GM21825 (cell line): ENCODE measurements around the gene VAV2.

Experiments used
- ATAC-seq: cut with Tn5 transposase; IDR thresholded peaks from one replicate; pipeline ENCODE4 v1.9.1; 2021; ENCODE audit warnings: mild to moderate bottlenecking, moderate library complexity; ENCODE audit not compliant: unreplicated experiment

Gene VAV2

DNA sequence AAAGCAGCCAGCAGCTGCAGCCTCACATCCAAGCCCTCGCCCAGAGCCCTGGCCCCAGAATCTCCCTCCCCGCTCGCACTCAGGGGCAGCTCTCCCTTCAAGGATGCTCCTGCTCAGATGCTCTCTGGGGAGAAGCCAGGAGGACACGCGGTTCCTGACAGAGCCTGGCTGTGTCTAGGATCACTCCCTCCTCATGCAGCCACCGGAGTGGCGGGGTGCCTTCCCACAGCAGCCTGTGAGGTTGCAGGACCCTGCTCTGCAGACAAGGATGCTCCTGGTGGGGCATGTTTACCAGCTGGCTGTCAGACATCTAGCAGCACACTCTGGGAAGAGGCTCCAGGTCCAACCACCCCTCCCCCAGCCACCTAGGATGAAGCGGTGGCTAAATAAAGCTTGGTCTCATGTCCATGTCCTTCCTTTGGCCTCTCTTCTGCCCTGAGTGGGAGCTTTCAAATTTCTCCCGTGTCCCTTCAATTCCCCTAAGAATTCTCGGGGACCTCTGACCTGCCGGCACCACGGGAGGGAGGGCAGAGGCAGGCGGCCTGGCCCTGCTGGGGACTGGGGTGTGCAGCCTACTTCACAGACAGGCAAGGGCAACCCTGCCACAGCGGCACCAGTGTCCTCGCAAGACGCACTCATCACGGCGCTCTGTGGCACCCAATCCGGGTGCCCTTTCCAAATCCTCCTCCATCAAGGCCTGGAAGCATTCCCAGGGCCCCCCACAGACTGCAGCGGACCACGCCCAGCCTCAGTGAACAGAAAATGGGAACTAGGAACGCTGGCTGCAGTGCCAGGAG is 165.6 kb downstream of the VAV2 start:
- ATAC-seq = no peak

DNA sequence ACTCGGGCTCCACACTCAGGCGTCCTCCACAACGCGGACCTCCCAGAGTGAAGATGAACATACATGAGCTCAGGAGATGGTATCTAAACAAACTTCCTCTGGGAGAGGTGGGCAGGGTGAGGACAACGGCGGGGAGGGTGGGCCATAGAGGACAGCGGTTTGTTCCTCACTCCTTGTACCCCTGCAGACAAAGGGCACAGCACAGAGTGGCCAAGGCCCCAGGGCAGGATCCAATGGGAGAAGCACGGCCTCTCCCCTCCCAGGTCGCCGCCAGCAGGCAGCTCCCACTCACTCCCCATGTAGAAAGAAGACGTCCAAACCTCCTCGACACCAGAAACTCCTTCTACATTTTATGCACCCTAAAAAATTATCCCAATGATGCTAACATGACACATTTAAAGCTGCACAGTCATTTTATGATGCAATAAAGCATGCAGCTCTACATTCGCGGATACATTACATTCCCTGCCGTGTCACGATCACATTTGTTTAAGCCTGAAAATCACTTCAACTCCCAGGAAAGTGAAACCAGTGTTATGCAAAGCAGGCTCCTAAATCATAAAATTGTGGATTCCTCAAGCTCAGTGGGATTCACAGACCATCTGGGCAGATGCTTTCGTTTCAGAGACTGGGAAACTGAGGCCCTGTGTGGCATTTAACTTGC is 166.4 kb downstream of the VAV2 start:
- ATAC-seq = no peak

DNA sequence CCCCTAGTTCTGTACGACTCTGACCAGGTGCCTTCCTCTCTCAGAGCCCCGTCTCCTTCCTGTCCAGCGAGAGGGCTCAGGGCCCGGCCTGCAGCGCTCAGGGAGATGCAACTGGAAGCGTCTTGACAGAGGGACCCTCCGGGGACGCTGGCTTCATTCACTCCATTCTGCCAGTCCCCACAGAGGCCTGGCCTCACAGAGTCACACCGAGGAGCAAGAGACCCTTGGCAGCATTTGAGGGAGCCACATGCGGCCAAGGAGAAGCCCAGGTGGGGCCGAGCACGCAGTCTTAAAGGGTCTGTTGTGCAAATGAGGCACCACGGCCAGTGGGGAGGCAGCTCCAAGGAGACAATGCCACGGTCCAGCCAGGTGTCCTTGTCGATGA is 167.3 kb downstream of the VAV2 start:
- no peak for ATAC-seq

DNA sequence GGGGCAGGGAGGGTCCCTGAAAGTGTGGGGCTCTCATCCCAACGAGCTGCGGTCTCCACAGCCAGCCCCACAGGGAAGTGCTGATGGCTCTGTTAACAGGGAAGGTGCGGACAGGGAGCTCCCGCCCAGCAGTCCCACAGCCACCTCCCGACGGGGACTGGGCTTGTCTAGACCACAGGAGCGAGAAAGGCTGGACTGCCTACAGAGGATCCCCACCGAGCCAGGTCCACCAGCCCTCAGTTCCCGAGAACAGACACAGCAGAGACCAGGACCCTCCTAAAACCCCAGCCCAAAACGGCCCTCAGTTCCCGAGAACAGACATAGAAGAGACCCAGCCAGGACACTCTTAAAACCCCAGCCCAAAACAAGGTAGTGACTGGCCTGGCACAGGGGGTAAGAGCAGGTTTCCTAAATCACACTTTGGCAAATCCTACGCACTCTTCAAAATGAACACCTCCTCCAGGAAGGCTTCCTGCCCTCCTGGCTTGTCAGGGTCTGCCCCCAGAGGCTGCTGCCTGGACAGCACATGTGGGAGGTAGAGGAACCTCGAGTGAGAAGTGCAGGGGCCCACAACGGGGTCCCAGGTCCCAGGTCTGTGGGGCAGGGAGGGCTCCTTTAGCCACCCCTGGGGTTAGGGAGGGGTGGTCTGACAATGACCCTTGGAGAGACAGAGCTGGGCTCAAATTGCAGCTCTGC is 167.9 kb downstream of the VAV2 start:
- ATAC-seq = no peak

DNA sequence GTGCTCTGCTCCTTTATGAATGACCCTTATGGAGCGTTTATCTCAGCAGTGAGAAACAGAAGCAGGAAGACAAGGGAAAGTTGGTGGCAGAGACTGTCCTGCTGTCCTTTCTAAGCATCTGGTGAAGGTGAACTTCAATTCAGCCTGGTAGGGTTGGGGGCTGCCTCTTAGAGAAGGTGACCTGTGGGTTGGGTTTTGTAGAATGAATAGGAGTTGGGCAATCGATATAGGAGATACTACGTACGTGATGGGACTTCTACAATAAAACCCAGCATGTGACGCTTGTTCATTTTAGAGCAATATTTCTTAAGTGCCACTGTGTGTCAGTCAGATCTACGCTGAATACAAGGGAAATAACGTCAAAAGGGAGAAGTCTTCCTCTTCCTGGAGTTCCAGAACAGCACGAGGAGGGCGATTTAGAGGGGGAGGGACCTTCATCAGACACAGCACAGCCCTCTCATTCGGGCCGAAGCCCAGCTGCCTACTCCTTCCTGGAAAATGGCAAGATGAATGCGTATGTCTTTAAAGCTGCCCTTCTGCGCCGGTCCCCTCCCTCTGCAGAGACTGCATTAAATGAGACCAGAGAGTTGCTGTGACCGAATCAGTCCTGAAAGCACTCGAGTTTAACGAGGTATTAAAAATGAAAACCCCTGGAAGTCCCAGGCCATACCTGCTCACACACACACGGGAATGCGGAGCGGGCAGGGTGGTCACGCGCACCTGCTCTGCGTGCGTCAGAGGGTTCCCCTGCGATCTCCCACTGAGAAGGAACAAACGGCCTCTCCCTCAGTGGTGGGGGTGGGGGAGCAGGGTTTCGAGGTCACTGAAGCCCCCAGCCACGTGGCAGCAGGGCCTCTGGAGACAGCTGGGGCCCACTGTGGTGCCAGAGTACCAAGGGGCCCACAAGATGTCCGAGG is 168.7 kb downstream of the VAV2 start:
- ATAC-seq = no peak

DNA sequence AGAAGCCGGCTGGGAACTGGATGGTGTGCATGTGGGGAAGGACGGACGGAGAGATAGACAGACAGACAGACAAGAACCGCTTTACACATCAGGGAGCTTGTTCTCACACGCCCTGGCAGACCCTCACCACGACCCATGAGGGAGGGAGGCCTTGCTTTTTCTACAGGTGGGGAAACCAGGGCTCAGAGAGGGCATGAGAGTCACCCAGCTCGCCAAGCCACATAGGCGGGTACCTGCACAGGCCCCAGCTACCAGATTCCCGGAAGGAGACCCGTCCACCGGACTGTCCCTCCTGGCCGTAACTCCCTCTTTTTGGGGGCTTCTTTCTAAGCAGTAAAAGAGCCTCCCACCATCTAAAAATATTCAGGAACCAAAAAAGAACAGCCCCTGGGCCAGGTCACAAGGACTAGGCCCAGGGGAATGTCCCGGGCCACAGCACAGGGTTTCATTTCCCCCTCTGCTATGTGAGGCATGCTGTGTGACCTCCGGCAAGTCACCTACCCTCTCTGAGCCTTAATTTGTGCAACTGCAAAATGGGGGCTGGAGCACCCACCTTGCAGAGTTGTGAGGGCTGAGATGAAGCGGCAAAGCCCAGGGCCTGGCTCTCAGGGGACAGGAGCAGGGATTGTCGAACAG is 169.6 kb downstream of the VAV2 start:
- ATAC-seq = no peak

DNA sequence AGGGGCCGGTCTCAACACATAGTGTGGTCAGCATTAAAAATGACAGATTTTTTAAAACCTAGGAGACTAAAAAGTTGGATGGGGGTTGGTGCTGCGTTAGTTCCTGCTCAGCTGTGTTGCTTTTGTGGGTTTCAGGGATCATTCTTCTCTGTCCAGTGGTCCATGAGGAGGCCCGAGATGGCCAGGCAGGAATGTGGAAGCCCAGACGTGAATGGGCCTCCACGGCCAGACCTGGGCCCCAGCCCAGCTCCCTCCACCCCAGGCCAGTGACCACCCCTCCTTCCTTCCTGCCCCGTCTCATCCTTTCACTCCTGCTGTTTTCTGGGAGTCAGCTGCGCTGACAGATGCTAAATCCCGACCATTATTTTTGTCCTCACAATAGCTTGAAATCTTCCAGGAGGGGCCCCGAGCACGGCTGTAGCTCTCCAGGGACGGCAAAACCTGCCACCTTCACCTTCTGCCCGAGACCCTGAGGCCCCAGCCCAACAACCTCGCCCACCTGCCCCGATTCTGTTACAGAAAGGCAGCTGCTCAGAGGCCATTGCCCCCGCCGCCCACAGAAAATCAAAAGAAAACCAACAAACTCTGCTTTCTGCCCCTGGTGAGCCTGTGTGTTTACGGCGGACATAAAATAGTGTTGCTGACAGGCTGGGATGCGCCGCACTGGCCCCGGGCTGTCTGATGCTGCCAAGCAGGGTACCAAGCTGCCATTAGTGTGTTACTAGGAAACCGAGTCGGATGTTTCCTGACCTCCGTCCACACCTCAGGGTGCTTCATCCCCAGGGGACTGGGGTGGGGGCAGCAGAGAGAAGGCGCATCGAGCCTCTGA is 170.3 kb downstream of the VAV2 start:
- no peak for ATAC-seq

DNA sequence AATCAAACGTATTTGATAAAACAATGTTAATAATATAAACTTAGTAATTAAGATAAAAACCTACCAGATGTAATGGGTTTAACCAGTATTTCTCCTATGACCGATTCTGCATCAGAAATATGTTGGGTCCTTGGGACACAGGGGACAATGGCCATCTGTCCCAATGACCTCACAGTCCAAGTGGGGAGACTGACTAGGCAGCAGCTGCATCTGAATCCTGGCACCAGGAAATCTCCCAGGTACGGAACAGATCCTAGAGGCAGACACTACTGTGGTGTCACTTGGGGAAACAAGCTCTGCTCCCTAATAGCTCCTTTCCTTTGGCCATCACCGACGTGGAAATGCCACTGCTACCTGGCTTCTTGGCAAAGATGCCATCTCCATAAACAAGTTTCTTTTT is 172.2 kb downstream of the VAV2 start:
- ATAC-seq = no peak

DNA sequence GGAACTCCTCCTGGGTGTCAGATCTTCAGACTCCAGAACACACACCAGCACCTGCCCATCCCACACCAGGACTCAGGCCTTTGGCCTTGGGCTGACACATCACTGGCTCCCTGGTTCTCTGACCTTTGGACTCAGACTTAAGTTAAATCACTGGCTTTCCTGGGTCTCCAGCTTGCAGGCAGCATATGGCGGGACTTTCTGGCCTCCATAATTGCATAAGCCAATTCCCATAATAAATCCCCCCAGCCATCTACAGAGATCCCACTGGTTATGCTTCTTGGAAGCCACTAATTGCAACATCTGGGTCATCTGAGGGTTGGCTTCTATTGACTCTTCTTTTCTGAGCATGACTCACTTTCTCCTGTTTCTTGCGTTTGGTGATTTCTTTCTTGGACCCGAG is 173.7 kb downstream of the VAV2 start:
- ATAC-seq = no peak

DNA sequence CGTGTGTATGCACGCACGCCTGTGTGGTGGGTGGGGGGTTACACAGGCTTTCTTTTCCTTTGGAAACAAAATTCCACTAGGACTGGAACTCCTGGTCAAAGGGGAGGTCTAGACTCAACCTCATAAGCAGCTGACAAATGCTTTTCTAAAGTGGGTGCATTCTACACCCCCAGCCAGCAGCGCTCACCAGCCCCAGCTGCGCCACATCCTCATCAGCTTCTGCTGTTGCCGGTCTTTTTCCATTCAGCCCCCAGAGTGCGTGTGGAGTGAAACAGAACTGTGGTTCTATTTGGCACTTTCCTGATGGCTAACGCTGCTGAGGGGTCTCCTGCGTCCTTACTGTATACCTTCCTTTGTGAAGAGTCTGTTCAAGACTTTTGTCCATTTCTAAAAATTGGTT is 176.3 kb downstream of the VAV2 start:
- no peak for ATAC-seq

DNA sequence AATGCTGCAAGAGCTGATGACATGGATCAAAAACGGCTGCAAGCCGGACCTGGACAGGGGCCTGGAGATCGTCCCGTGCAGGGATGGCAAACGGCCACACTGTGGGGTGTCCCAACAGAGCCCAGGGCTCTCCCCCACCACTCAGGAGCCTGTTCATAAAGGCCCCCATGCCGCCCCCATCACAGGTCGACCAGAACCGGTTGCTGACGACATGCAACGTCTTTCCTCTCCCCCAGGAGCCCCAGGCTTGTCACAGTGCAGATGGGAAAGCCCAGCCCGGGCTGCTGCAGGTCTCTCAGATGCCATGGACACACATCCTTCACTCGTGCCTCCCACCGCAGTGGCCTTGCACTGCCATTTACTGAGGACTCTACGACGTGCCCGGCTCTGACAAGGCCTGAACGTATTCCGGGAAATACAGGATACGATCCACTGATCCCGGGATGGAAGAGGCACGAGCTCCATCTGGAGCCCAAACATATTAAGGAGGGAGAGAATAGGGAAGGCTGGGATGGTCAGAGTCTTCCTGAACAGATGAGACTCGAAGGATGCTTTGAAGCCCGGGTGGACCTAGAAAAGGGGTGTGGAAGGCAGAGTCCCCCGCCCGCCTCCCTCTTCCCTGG is 177.4 kb downstream of the VAV2 start:
- ATAC-seq = no peak

DNA sequence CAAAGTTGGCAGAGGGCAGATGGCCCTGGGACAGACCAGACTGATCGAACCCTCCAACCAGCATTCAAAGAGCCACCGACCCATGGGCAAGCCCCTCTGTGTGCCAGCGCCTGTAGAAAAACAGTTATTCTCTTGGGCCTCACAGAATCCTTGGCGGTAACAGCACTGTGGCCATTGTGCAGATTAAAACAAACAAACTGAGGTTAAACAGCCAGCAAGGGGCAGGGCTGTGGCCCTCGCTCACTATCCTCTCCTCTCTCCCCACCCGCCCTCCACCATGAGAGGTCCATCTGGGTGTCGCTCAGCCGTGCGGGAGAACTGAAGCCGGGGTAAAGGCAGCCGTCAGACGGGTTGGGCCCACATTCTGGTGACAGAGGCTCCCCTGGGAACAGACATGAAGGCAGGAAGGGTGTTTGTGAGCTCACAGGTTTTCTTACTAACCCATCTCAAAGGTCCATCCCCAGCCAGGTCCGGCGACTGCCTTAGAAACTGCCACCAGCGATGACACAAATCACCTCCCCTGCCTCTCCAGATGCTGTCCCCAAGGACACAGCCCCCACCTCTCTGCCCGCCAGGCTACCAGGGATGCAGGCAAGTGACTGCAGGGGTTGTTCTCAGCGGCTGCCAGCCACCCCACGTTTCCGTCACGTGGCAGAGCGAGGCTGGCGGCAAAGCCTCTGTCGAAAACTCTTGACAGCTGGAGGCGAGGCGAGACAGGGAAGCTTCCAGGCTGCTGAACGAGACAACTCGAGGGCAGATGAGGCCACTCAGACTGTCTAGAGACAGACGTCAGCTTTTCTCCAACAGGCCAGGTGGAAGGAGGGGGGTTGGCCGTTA is 178.2 kb downstream of the VAV2 start:
- no peak for ATAC-seq

DNA sequence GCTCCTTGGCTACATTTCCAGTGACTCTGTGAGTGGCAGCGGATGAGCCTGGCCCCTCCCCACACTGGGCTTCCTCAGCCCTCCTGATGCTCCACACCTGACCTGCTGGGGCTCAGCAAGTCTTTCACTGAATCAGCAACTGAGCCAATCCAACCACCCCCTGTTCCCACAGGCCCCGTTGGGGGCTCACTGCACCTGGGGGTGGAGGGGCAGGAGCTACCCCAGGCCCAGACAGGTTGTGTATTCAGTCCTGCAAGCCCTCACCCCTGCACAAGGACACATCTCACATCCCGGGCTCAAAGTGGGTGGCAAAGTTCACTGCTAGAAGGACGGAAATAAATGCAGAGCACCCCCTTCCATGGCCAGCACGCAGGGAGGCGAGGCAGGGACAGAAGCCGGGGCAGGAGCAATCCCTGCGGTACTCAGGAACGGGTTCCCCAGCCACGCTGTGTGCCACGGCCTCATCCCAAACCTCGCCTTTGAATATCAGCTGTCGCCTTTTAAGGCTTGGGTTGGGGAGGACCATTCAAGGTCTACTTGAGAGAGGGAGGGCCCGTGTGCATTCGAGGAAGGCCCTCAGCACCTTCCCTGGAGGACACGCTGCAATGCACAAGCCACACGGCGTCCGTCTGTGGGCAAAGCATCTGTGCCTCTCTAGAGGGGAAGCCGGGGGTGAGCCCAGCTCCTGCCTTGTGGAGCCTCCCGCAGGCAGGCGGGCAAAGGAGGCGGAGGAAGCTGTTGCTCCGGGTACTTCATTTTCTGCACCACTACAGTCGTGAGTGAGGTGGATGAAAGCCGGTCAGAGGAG is 179.0 kb downstream of the VAV2 start:
- no peak for ATAC-seq

DNA sequence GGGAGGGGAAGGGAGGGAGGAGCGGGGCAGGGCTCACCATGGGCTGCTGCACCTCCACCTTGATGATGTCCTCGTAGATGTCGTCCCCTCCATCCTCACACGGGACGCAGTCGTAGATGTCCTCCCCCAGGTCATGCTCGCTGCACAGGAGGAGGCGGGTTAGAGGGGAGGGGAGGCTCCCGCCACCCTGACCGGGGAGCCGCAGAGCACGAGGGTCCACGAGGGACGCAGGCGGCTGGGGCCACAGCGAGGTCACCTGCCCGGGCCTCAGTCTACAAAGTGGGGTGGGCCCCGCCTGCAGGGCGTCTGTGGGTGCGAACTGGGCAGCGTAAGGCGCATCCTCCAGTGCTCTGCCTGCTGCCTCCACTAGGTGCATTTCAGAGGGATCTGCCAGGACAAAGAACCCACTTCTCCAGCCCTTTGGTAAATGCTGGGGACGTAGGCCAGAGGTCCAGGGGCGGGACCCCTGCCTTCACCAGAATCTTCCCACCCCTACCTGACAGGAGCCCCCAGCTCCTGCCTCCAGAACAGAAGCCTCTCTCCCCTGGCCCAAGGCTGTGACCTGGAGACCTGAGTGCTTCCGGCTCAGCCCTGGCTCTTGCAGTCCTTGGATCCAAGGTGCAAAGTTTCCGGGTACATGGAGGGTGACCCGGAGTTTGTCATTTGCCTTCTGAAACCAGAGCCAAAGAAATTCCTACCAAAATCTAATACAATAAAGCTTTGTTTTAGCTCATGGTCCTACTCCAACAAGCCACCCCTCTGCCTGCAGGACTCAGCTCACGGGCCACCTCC is 179.9 kb downstream of the VAV2 start:
- no peak for ATAC-seq

DNA sequence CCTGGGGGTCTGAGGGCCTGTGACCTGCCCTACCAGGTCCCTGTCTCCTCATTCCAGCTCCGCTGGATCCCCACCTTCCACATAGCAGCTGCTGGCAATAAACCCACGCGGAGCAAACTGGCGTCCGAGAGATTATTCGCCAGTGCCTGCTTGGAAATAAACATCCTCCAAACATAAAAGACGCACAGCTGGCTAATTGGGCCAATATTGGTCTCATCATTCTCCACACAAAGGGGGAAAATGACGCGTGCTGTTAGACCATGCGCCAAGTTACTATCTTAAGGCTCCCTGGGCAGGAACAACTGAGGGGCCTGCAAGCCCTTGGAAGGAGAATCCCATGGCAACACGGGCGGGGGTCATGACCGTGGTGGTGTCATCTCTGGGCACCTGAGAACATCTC is 180.7 kb downstream of the VAV2 start:
- no peak for ATAC-seq

DNA sequence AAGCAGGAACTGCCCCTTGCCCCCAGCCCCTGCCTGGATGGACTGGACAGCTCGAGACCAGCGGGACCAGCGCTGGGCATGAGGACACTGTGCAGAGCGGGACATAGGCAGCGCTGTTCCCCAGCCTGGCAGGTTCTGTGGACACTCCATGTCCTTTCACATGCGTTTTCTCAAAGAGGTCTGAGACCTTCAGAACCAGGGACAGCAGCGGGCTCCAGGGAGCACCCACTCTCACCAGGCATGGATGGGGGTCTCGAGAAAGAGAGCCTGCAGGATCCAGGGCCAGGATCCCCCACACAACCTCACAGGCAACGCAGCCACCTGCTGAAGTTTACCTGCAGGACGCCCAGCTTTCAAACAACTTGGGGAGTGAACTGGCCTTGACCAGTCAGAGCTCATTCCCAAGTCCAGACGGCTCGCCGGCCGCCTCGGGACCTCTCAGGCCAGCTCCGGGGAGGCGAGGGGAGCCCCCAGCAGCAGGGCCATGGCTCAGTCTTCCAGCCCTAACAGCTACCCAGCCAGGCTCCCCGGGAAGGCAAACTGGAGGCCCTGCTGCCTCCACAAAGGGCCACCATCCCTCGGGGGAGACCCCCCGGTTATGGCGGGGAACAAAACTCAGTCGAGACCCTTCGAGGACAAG is 181.4 kb downstream of the VAV2 start:
- no peak for ATAC-seq
